Tibial artery (tissue), 4 donors: ENCODE data around the gene MRPS25.

Experiments used
- DNase-seq, 2 donors: peaks; one replicate each; pipeline ENCODE4 v3.0.0-alpha.2; 2019
- H3K27ac ChIP-seq, 2 donors: fragments of 200-600 bp; sonication (generic) in 1 of 2; 1 replicate in 1 of 2; 2 replicates in 1 of 2; pipeline ENCODE4 v1.5.1; 2018 to 2019; ENCODE audit warnings: mild to moderate bottlenecking in 1 of 2
- H3K27me3 ChIP-seq, 2 donors: fragments of 200-600 bp; sonication (generic) in 1 of 2; one replicate each; pipeline versions ENCODE4 v1.5.1 to v1.6.0; 2016 to 2019
- H3K36me3 ChIP-seq, 3 donors: fragments of 200-600 bp; sonication (generic) in 2 of 3; one replicate each; pipeline ENCODE4 v1.5.1; 2016 to 2019; ENCODE audit warnings: mild to moderate bottlenecking in 2 of 3
- H3K4me1 ChIP-seq, 4 donors: fragments of 200-600 bp; sonication (generic) in 2 of 4; 1 replicate in 3 of 4; 2 replicates in 1 of 4; pipeline ENCODE4 v1.5.1; 2016 to 2019
- H3K4me3 ChIP-seq, 2 donors: fragments of 200-600 bp; sonication (generic) in 1 of 2; 1 replicate in 1 of 2; 2 replicates in 1 of 2; pipeline ENCODE4 v1.5.1; 2018 to 2019; ENCODE audit warnings: mild to moderate bottlenecking in 2 of 2
- H3K9me3 ChIP-seq, 3 donors: fragments of 200-600 bp; sonication (generic) in 1 of 3; one replicate each; pipeline ENCODE4 v1.5.1; 2016 to 2019
- CTCF ChIP-seq, 2 experiments: fragments of 200-600 bp in 1 of 2; fragments of 450-650 bp in 1 of 2; IDR thresholded peaks; one replicate each; pipeline ENCODE4 v1.5.1; 2017 to 2019; ENCODE audit warnings: antibody characterized with exemption in 2 of 2, mild to moderate bottlenecking in 1 of 2, moderate library complexity in 1 of 2
- intact Hi-C: fragments of 100-400 bp; cut with DNase I; formaldehyde crosslinking; loops from one replicate; pipeline ENCODE4 v1.15.0; 2023; ENCODE audit warnings: low total_unique reads

MRPS25 gene

GRCh38 chr3:15066467-15066866 is 1.4 kb upstream of the MRPS25 start:
- TF ChIP-seq CTCF (IDR thresholded peaks at IDR 0.05), result no peak
- peaks cover 6 to 18% (median 14%) of the 10 kb centered on the region in 3 donors for H3K36me3 ChIP-seq
- intact Hi-C loops, result no loop called here
- no peak overlapping the region for H3K27ac ChIP-seq
- no peak for DNase-seq
- peaks cover 0 to 19% (median 10%) of the 10 kb centered on the region in 4 donors for H3K4me1 ChIP-seq
- H3K27me3 ChIP-seq, result no peaks in the 10 kb centered on the region
- H3K9me3 ChIP-seq, result no peaks in the 10 kb centered on the region
- H3K4me3 ChIP-seq, result no peak overlapping the region

- peaks cover 0 to 9% (median 5%) of the 10 kb centered on the region in 3 donors for H3K36me3 ChIP-seq
- peak overlapping the region; percentile 90 to 99 for H3K4me3 ChIP-seq
- H3K4me1 ChIP-seq, result peaks cover 0 to 19% (median 10%) of the 10 kb centered on the region in 4 donors
- H3K27me3 ChIP-seq, result no peaks in the 10 kb centered on the region
- no peak for TF ChIP-seq CTCF (IDR thresholded peaks at IDR 0.05)
- H3K27ac ChIP-seq, result peak overlapping the region; percentile 81 to 91
- intact Hi-C loops, result no loop called here
- no peaks in the 10 kb centered on the region for H3K9me3 ChIP-seq
- no peak for DNase-seq
These were observed 464 bp upstream of the MRPS25 start for GRCh38 chr3:15065550-15066007.

GRCh38 chr3:15064299-15064834 is 748 bp downstream of the MRPS25 start:
- intact Hi-C loops, result no loop called here
- no peaks in the 10 kb centered on the region for H3K9me3 ChIP-seq
- no peaks in the 10 kb centered on the region for H3K27me3 ChIP-seq
- H3K27ac ChIP-seq, result peak overlapping the region; percentile 81 to 91
- peaks cover 0 to 10% (median 0%) of the 10 kb centered on the region in 3 donors for H3K36me3 ChIP-seq
- peak in 1 of 2 donors; percentile 38 for DNase-seq
- H3K4me1 ChIP-seq, result peaks cover 0 to 19% (median 10%) of the 10 kb centered on the region in 4 donors
- H3K4me3 ChIP-seq, result peak overlapping the region; percentile 90 to 99
- no peak for TF ChIP-seq CTCF (IDR thresholded peaks at IDR 0.05)

- no peak for DNase-seq
- no peaks in the 10 kb centered on the region for H3K9me3 ChIP-seq
- intact Hi-C loops, result no loop called here
- peaks cover 0 to 13% (median 5%) of the 10 kb centered on the region in 3 donors for H3K36me3 ChIP-seq
- peaks cover 0 to 19% (median 10%) of the 10 kb centered on the region in 4 donors for H3K4me1 ChIP-seq
- H3K27me3 ChIP-seq, result no peaks in the 10 kb centered on the region
- peak overlapping the region in 1 of 2 donors; percentile 91 for H3K27ac ChIP-seq
- peak overlapping the region; percentile 90 to 99 for H3K4me3 ChIP-seq
- TF ChIP-seq CTCF (IDR thresholded peaks at IDR 0.05), result no peak
These were observed 1.3 kb downstream of the MRPS25 start for GRCh38 chr3:15063656-15064286.

GRCh38 chr3:15063238-15063637 is 1.9 kb downstream of the MRPS25 start:
- H3K4me3 ChIP-seq, result no peak overlapping the region
- intact Hi-C loops, result no loop called here
- TF ChIP-seq CTCF (IDR thresholded peaks at IDR 0.05), result no peak
- H3K4me1 ChIP-seq, result peaks cover 0 to 19% (median 10%) of the 10 kb centered on the region in 4 donors
- peaks cover 0 to 13% (median 10%) of the 10 kb centered on the region in 3 donors for H3K36me3 ChIP-seq
- no peaks in the 10 kb centered on the region for H3K9me3 ChIP-seq
- DNase-seq, result no peak
- H3K27me3 ChIP-seq, result no peaks in the 10 kb centered on the region
- no peak overlapping the region for H3K27ac ChIP-seq
